Panc1 (cell line): ENCODE data around the gene ZNF235.

ENCODE experiments used
- POLR2AphosphoS5 ChIP-seq: IDR thresholded peaks from 2 replicates; pipeline ENCODE4 v1.6.1; 2012; ENCODE audit warnings: mild to moderate bottlenecking, low read depth, low read length, moderate library complexity
- TF ChIP-seq, protein P1 (sequence below): fragments of 450-650 bp; IDR thresholded peaks from 2 replicates; pipeline ENCODE4 v1.5.1; 2017; ENCODE audit warnings: mild to moderate bottlenecking

DNA sequence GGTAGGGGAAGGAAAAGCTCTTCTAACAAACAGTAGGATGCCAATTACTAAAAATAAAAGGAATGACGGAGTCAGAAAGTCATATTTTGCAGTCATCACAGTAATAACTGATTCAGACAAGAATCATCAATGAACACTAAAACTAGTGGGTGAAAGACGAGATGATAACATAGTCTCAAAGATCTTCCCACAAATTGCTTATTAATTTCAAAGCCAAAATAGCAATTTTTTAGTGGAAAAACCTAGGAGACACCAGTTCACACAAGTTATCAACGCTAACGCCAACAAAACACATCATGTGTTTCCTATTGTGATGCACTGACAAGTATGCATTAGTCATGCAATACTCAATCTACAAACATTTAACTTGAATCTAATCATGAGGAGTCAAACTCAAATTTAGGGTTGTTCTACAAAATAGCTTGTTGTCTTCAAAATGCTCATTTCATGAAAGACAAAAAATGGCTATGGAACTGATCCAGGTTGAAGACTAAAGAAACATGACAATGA, 26.6 kb downstream of the ZNF235 start:
- TF ChIP-seq, protein P1, sequence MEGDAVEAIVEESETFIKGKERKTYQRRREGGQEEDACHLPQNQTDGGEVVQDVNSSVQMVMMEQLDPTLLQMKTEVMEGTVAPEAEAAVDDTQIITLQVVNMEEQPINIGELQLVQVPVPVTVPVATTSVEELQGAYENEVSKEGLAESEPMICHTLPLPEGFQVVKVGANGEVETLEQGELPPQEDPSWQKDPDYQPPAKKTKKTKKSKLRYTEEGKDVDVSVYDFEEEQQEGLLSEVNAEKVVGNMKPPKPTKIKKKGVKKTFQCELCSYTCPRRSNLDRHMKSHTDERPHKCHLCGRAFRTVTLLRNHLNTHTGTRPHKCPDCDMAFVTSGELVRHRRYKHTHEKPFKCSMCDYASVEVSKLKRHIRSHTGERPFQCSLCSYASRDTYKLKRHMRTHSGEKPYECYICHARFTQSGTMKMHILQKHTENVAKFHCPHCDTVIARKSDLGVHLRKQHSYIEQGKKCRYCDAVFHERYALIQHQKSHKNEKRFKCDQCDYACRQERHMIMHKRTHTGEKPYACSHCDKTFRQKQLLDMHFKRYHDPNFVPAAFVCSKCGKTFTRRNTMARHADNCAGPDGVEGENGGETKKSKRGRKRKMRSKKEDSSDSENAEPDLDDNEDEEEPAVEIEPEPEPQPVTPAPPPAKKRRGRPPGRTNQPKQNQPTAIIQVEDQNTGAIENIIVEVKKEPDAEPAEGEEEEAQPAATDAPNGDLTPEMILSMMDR = no peak
- no peak for TF ChIP-seq POLR2AphosphoS5
